HG03565 (cell line): Measurements from ENCODE around the gene FAM20A.

Experiments used
- ATAC-seq: cut with Tn5 transposase; IDR thresholded peaks from one replicate; pipeline ENCODE4 v1.9.1; 2021; ENCODE audit warnings: mild to moderate bottlenecking, moderate library complexity; ENCODE audit not compliant: unreplicated experiment

Gene FAM20A

DNA sequence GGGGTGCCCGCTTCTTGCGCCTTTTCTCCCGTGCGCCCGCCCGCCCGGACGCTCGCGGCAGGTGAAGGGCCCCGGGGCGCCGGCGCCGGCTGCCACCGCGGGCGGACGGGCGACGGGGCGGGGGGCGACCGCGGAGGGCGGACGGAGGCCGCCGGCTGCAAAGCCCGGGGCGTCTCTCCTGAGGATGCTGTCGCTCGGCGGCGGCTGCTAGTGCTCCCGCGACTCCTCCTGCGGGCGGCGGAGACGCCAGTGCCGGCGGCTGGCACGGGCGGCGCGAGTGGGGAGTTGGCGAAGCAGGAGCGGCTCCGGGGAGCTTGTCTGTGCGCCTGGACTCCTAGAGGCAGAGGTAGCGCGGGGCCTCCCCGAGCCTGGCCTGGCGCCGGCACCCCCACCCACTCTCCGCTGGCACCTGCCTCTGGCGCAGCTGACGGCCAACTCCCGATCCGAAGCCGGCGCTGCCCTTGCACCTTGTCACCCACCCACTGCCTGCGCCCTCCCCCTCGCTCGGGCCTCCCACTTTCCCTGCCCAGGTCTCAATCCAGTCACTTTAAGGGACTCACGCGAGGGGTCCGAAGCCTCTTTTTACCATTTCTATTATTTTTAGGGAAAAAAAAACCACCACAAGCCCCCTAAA lies at the start of gene FAM20A:
FAM20A (minus strand) TSS at position 437 of the 634 bp plus-strand sequence. CDS start 701 bp downstream, outside the sequence.
- ATAC-seq: no peak

DNA sequence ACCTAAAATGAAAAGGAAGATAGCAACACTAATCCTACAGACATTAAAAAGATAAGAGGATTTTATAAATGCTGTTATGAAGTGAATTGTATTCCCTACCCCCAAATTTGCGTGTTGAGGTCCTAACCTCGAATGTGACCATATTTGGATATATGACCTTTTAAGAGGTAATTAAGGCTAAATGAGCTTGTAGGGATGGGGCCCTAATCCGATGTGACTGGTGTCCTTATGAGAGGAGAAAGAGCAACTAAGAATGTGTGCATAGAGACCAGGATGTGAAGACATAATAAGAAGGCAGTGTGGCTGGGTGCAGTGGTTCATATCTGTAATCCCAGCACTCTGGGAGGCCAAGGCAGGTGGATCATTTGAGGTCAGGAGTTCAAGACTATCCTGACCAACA lies 48.2 kb upstream of the FAM20A start:
- no peak for ATAC-seq

DNA sequence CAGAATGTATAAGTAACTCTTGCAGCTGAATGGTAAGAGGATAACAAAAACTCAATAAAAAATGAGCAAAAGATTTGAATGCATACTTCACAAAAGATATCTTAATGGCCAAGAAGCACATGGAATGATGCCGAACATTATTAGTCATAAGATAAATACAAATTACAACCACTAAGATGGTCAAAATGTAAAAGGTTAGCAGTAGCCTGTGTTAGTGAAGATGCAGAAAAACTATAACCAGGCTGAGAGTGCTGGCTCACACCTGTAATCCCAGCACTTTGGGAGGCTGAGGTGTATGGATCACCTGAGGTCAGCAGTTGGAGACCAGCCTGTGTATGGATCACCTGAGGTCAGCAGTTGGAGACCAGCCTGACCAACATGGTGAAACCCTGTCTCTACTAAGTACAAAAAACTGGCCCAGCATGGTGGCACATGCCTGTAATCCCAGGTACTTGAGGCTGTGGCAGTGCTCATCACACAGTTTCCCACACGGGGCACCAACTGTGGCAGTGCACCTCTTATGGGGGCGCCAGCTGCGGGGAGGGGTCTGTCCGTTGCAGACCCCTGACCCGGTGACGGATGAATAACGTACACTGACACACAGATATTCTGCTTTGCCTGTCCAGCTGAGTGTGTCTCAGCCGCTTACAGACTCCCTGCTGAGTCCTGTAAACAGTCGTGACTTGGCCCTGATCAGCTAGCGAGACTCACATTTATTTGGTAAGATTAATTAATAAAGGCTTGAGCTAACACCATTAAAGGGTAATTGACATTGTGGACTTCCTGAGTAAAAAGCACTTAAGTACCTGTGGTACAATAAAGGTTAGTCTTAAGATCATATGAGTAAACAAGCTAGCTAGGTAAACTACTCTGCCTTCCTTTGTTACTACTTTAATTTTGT lies 45.7 kb upstream of the FAM20A start:
- no peak for ATAC-seq

DNA sequence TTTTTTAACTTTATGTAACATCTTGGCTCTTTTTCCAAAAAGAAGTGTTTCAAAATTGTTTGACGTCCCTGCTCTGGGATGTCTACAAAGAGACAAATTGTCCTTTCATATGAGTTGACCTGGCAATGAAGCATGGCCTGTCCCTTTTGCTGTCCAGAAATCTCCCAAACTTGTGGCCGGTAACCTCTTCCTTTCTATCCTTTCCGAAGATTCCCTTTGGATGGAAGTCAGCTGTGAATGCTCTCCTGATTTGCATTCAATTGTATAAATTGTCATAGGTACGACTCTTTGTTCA lies 40.9 kb upstream of the FAM20A start:
- no peak for ATAC-seq

DNA sequence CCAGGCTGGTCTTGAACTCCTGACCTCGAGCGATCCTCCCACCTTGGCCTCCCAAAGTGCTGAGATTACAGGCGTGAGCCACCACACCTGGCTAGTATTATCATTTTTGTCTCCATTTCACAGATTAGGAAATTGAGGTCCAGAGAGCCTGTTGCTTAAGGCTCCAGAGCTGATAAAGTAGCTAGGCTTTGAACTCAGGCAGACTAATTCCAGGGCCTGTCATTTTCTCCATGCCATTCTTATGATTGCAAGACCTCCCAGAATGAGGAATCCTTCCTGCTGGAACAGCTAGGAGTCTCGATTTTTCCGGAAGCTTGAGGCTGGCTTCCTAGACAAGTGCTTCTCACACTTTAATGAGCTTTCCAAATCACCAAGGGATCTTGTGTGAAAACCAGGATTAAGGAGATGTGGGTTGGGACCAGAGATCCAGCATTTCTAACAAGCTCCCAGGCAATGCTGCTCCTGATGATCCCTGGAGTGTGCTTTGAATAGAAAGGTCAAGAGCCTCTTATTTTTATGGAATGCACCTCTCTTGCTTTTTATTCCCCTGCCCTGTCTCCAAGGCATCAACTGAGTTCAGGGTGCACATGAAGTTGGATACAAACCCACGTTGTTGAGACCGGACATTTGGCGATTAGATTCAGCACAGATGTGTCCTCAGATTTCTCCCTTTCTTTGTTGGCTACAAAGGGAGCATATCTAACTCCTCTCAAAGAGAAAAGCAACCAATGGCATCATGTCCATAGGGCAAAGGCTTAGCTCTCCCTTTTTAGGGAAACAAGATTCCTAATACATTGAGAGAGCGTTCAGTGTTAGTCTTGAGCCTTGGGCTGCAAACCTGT lies 40.3 kb upstream of the FAM20A start:
- no peak for ATAC-seq

DNA sequence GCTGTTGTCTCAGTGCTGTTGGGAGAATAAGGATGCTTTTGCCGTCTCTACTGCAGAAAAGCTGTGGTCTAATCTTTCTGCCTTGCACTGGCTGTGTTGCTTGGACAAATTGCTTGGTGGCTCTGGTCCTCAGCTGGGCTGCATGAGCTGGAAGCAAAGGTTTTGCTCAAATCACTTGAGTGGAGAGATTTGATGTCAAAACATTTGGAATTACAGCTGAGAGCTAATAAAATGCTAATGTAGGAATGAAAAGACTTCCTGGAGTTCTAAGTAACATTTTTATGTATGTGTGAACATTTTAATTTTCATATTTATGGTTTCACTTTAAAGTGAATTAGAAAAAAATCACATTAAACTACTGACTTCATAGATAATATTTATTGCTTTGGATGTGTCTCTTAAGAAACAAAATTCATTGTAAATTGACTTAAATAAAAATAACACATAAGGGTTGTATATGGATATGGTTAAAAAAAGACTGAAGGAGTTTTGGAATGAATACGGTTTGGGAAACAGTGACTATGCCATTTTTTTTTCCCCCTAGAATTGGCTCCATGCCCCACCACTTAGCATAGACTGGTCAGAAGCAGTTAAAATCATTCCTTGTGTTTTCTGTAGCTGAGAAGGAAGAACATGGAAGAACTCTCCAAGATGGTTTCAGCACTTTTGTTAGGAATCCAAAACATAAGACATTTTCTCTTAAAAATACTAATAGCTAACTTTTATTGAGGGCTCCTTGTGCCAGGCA lies 39.2 kb upstream of the FAM20A start:
- ATAC-seq: no peak

DNA sequence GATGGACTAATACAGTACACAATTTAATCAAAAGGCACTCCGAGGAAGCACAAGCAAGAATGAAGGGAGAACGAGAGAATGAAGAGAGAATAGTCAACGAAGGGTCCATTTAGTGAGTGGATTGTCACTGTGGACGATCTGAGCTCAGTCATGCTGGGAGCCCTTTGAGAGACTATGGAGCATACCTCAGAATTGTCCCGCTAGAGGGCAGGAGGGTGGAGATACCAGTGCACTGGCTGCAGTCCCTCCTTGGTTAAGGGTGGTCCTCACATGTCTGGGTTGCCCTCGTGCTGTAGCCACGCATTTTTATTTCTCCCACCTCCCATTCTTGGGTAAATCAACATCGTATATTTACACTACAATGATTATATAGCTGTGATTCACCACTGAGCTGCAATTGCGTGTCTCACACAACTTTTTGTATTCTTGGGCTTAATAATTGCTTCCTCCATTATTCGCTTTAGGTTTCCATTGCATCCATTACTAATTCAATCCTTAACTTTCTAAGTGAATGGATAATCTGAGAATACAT lies 33.2 kb upstream of the FAM20A start:
- no peak for ATAC-seq

DNA sequence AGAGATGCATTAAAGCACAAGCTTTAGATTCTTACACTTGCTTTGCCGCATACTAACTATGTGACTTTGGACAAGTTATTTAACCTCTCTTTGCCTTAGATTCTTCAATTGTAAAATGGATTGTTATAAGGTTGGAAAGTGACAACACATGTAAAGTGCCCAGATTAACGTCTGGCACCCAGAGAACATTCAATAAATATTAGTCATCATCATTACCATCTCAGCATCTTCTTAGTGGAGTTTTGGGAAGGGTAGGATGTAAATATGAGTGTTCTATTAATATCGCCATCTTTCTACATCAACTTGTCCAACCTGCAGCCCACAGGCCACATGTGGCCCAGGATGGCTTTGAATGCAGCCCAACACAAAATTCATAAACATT lies 27.4 kb upstream of the FAM20A start:
- ATAC-seq: no peak

DNA sequence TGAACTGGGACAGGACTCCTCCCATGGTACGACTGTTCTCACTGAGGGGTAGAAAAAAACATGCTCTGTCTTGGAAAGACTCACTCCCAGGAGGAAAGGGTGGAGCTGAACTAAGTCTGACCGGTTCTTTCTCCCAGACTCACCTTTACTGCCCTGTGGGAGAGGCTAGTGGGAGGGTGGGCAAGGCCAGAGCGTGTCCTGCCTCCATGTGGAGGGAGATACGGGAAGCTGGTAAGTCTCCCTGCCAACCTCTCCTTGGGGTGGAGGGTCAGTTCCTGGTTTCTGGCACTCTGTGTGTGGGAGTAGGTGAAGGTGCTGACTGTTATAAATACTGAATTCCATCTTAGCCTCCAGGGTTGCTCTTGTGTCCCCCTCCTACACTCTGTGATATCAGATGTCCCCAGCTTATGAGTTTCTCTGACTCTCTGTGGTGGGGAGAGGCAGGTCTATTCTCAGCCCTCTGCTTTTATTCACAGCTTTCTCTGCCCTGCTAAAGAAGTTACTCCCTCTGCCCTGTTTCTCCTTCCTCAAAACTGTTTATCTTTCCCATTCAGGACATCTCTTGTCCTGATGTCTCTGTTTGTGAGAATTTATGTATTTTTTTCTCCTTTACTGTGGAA lies 26.9 kb upstream of the FAM20A start:
- no peak for ATAC-seq

DNA sequence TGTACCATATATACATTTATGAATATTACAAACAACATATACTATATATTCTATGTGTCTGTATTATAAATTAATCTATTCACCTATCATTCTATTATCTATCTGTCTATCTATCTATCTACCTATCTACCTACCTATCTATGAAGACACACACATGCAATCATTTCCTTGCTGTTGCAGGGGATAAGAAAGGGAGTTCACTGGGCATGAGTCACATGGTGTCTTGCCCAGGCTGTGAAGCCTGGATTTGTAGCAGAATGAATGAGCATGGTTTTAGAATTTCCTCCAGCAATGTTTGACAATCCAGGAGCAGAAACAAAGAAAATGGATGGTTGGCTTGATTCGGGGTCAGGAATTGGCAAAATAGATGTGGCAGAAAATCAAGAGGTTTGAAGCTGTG lies 23.2 kb upstream of the FAM20A start:
- no peak for ATAC-seq

DNA sequence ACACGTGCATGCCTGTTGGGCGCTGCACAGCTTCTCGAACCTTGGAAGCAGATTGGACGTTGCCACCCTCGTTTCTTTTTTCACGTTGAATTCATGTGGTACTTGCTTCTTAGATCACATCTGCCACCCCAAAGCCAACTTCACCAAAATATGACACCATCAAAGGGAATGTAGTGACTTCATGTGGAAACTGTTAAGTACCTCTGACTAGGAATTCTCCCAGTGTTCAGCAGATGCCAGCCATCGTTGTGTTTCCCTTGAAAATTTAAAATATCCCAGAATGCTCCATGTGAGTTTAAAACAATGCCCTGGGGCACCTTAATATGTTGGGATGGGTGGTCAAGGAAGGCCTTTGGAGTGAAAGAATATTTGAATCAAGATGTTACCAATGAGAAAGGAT lies 22.6 kb upstream of the FAM20A start:
- ATAC-seq: no peak

DNA sequence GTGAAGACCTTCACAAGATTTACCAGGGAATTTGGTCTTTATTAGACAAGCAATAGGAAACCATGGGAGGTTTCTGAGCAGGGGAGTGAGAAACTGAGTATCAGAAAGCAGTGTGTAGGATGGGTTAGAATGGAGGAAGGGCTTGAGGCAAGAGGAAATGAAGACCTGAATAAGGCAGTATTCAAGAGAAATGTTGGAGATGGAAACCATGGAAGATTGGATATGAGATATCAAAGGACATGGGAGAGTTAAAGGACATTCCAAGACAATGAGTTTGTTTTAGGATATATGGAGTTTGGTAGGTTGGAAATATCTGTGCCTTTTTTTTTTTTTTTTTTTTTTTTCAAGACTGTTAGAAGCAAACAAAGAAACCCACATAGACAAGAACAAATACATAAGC lies 21.3 kb upstream of the FAM20A start:
- ATAC-seq: no peak

DNA sequence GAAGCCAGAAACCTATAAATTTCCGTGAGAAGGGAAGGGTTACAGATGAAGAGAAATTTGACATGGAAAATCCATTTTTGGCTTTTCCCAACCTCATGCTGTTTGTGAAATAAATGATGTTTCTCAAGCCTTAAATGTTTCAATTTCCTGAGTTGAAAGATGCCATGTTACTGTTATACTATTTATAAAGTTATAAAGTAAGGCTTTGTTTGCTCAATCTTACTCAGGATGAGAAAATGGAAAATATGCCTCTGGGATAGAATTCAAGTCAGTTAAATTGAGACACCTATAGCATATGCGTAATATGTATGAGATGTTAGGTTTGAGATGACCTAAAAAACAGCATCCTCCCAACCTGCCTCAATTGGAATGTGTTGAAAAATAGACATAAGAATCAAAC lies 19.9 kb upstream of the FAM20A start:
- ATAC-seq: no peak

DNA sequence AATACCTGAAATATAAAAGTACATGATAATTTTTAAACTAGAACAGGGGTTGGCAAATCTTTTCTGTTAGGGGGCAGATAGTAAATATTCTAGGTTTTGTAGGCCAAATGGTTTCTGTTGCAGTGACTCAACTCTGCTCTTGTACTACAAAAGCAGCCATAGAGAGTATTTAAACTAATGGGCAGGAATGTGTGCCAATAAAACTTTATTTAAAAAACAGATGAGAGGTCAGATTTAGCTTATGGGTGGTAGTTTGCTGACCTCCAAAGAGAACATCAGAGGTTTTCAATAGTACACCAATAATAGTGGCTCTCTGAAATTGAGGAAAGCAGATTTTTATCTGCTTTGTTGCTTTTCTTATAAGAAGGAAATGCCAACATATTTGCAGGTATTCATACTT lies 15.2 kb upstream of the FAM20A start:
- no peak for ATAC-seq

DNA sequence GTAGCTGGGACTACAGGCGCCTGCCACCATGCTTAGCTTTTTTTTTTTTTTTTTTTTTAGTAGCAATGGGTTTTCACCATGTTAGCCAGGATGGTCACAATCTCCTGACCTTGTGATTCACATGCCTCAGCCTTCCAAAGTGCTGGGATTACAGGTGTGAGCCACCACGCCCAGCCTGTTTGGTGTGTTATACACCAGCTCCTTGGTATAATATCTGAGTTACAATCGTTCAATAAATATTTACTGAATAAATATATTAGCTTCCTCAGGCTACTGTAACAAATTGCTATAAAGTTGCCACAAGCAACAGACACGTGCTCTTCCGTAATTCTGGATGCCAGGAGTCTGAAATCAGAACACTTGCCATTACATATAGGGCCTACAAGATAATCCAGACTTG lies 13.6 kb upstream of the FAM20A start:
- no peak for ATAC-seq

DNA sequence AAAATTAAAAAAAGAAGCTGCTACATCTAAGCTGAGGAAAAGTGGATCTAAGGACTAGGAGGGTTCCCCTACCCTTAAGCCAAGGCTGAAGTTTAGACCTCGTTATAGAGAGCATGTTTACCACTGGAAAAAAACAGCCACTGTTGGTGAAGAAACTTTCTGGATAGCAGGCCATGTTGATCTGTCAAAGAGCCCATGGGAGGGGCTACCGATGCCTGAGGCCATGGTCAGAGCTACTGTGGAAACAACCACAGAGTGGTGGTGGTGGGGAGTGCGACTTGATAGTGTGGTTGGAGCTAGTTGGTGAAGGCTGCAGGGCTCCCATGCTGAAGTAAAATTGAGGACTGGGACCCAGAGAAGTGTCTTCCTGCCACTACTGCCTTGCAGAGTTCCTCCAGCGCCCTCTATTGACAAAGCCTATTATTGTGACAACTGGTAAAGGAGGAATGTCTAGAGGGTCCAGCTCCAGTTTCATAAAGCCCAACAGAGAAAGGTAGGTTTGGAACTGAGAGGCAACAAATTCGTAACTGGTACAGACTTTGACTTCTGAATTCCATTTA lies 12.7 kb upstream of the FAM20A start:
- ATAC-seq: no peak

DNA sequence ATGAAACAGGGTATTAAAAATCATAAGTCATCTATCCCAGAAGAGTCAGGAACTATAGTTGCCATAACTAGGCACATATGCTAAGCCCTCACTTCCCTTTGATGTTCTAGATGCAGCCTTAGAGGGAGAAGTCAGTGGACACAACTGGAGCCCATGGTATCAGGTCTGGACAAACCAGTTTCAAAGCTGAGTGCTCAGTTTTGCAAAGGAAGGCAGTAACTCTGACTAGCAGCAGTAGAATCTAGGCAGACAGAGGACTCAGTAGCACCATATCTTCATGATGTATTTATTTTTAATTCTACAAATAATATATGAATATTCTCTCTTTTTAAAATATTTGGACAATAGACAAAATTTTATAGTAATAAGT lies 11.7 kb upstream of the FAM20A start:
- ATAC-seq: no peak

DNA sequence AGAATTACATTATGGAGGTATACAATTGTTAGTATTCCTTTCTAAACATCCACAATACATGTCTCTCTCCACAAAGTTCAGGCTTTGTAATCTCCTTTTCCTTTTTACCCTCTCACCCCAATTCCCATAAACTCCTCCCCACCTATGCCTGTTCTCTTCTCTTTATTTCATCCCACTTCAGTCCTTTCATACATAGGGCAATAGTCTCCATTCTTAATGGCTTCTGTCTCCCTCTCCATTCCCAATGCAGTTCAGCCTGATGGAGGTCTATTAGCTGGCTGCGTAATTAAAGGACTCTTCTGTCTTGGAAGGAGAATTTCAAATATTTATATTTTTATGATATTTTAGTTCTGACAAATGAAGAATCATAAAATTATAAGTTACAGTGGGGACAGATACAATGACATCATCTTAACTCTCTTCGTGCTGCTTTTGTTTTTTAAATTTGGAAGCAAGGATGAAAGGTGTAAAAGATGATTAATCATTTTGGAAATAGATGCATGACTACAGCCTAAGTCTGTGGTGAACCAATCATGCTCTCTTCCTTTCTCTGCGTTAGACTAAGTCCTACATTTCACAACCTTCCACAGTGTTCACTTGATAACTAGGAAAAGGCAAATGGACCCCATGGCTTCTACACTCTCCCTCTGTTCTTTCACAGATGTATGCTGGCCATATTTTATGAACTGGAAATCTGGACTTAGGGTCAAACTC lies 11.2 kb upstream of the FAM20A start:
- no peak for ATAC-seq

DNA sequence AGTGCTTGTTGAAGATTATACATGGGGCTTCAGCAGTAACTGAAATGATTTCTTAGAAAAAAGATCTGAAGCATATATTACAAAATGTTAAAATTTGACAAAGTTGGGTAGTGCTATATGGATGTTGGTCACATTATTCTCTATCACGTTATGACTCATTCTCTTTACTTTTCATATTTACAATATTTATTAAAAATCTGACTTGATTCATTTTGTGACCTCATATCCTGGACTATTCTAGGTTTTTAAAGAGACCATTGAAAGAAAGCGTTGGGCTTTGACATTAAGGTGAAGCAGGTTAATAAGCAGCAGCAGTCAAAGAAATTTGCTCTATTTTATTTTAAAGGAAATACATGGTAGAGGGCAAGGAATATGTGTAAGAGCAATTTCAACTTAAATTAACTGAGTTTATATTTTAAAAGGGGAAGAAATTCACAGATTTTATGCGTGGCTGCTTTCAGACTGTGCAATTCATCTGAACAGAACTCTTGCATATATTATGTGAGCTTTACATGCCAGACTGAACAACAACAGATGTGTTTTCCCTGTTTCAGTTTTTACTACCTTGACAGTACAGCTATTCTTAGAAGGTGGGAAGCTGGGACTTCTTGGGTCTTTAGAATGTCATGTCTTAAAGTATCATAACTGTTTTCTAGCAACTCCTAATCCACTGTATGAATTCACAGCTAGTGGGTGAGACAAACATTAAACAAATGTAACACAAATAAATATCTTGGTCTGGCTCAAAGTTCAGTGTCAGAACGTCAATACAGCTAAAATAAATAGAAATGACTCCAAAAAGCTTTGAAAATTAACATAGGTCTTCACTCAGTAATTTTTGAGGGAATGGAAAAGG lies 10.4 kb upstream of the FAM20A start:
- ATAC-seq: no peak
